Measurements from ENCODE around the gene ZBED5.

- TF ChIP-seq CTCF (IDR thresholded peaks at IDR 0.05; ENCODE audit: low read depth, low read length, missing input control) (no peak), FOXA2 (IDR thresholded peaks at IDR 0.05) (no peak)
Observed at GRCh38 chr11:10846660-10847059, 11.2 kb downstream of the ZBED5 start.
